Measurements from ENCODE around the gene ACTG1.
"Not testable (repeated sequence)": the region's sequence is repeated elsewhere in the genome, so short reads cannot be mapped to it uniquely, and the experiment has no call there.

The ACTG1 gene

DNA sequence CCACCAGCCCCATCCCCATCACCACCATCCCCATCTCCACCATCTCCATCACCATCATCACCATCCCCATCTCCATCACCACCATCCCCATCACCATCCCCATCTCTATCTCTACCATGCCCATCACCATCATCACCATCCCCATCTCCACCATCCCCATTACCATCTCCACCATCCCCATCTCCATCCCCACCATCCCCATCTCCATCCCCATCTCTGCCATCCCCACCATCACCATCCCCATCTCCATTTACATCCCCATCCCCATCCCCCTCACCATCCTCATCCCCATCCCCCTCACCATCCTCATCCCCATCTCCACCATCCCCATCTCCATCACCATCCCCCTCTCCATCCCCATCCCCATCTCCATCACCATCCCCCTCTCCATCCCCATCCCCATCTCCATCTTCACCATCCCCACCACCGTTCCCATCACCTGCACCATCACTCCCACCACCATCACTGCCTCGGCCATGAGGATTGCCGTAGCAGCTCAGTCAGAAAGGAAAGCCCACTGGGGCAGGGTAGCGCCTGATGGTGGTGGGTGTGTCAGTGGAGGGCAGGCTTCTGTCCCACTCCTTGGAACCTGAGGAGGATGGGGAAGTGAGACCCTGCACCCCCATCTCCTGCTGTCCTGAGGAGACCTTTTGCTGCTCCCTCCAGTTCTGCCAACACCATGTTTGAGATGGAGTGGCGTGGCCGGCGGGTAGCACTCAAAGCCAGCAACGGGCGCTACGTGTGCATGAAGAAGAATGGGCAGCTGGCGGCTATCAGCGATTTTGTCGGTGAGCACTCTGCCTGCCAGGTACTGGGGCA lies 23.1 kb upstream of the ACTG1 start:
- TF ChIP-seq, protein P1, sequence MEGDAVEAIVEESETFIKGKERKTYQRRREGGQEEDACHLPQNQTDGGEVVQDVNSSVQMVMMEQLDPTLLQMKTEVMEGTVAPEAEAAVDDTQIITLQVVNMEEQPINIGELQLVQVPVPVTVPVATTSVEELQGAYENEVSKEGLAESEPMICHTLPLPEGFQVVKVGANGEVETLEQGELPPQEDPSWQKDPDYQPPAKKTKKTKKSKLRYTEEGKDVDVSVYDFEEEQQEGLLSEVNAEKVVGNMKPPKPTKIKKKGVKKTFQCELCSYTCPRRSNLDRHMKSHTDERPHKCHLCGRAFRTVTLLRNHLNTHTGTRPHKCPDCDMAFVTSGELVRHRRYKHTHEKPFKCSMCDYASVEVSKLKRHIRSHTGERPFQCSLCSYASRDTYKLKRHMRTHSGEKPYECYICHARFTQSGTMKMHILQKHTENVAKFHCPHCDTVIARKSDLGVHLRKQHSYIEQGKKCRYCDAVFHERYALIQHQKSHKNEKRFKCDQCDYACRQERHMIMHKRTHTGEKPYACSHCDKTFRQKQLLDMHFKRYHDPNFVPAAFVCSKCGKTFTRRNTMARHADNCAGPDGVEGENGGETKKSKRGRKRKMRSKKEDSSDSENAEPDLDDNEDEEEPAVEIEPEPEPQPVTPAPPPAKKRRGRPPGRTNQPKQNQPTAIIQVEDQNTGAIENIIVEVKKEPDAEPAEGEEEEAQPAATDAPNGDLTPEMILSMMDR (IDR thresholded peaks at IDR 0.05; ENCODE audit: insufficient read depth, low read length, poor library complexity, severe bottlenecking): no peak
- Histone ChIP-seq H3K36me3 (ENCODE audit: control insufficient read depth, insufficient read depth, low read length) (no peaks in the 10 kb centered on the region; the same call in none of the 2 replicates), H3K4me3 (replicated peaks; ENCODE audit: low read depth, low read length) (no peak overlapping the region), H3K27me3 (replicated peaks; ENCODE audit: control insufficient read depth, insufficient read depth, low read length) (no peaks in the 10 kb centered on the region)
- no peak for DNase-seq (ENCODE audit: extremely low read depth, insufficient read length)

DNA sequence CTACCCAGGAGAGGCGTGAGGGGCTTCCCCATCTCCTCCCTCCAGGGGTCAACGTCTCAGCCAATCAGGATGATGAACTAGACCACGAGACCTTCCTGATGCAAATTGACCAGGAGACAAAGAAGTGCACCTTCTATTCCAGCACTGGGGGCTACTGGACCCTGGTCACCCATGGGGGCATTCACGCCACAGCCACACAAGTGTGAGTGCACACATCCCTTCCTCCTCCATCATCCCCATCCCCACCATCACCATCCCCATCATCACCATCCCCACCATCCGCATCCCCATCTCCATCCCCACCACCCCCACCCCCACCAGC lies 22.4 kb upstream of the ACTG1 start:
- Histone ChIP-seq H3K4me3 (replicated peaks; ENCODE audit: low read depth, low read length) (no peak overlapping the region), H3K27me3 (replicated peaks; ENCODE audit: control insufficient read depth, insufficient read depth, low read length) (no peaks in the 10 kb centered on the region), H3K36me3 (ENCODE audit: control insufficient read depth, insufficient read depth, low read length) (no peaks in the 10 kb centered on the region; the same call in 1 of the 2 replicates)
- DNase-seq (ENCODE audit: extremely low read depth, insufficient read length): no peak
- TF ChIP-seq, protein P1 (IDR thresholded peaks at IDR 0.05; ENCODE audit: insufficient read depth, low read length, poor library complexity, severe bottlenecking): no peak

DNA sequence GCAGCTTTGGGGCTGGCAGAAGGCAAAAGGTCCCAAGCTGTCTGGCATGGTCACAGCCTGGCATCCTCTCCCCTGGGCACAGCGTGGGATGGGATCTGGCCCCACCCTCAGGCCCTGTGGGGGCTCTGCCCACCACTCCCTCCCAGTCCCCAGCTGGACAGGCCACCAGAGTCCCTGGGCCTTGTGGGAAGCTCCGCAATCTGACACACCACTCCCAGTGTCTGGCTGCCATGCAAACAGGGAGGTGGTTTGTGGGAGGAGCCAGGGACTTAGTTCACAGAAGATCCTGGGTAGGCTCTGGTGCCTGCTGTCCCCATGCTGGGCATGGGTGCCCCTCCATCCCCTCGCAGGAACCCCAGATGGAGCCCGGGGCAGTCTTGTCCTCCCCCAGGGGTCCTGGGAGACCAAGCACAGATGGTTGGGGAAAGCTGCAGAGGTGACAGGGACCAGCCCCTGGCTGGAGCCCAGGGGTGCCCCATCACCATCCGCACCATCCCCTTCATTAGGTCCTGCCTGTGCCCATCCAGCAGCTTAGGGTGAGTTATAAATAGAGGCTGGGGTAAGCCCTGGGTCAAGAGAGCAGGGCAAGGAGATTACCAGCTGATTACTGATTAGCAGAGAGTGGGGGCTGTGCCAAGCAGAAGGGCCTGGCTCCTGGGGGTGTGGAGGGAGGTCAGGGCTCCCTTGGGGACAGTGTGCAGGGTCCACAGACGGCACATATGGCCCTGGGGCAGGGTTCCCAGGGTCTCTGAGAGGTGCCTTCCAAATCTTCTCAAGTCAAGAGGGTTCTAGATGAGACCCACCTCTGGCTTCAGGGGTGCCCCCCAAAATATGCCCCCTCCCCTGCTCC lies 21.8 kb upstream of the ACTG1 start:
- H3K4me3 ChIP-seq (replicated peaks; ENCODE audit: low read depth, low read length): no peak overlapping the region
- no peaks in the 10 kb centered on the region for H3K27me3 ChIP-seq (replicated peaks; ENCODE audit: control insufficient read depth, insufficient read depth, low read length)
- no peak for DNase-seq (ENCODE audit: extremely low read depth, insufficient read length)
- TF ChIP-seq, protein P1 (IDR thresholded peaks at IDR 0.05; ENCODE audit: insufficient read depth, low read length, poor library complexity, severe bottlenecking): no peak
- no peaks in the 10 kb centered on the region for H3K36me3 ChIP-seq (ENCODE audit: control insufficient read depth, insufficient read depth, low read length)

DNA sequence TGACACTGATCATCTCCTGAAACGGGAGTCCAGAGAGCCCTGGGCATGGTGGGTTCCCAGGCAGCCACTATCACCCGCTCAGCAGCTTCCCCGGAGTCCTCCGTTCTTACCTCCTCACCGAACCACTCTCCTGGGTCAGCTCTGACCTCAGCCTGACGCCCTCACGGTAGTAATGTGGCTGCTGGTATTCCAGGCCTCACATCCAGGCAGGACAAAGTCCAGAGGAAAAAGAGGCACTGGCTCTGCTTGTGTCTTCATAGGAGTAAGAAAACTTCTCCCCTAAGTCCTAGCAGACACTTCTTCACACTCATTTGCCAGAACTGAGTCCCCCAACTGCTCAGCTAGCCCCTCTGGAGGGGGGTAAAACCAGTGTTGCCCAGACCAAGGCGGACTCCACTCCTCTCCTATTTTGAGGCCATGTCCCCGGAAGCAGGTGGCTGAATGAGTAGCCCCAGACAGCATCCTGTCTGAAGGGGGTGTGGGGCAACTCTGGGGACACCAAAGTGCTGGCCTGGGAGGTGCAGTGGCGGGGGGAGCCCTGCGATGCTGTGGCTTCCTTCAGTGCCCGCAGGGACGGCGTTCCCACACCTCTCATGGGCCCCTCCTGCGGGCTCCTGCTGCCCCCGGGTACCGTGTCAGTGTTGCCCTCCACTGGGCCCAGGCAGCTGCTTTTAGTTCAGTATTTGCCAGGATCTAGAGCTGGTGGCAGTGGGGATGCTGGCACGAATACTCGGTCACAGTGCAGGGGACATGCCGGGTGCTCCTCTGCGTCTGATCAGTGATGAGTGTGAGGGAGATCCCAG lies 20.9 kb upstream of the ACTG1 start:
- TF ChIP-seq, protein P1 (IDR thresholded peaks at IDR 0.05; ENCODE audit: insufficient read depth, low read length, poor library complexity, severe bottlenecking): no peak
- no peak for DNase-seq (ENCODE audit: extremely low read depth, insufficient read length)
- no peak overlapping the region for H3K4me3 ChIP-seq (replicated peaks; ENCODE audit: low read depth, low read length)
- no peaks in the 10 kb centered on the region for H3K36me3 ChIP-seq (ENCODE audit: control insufficient read depth, insufficient read depth, low read length)
- no peaks in the 10 kb centered on the region for H3K27me3 ChIP-seq (replicated peaks; ENCODE audit: control insufficient read depth, insufficient read depth, low read length)

DNA sequence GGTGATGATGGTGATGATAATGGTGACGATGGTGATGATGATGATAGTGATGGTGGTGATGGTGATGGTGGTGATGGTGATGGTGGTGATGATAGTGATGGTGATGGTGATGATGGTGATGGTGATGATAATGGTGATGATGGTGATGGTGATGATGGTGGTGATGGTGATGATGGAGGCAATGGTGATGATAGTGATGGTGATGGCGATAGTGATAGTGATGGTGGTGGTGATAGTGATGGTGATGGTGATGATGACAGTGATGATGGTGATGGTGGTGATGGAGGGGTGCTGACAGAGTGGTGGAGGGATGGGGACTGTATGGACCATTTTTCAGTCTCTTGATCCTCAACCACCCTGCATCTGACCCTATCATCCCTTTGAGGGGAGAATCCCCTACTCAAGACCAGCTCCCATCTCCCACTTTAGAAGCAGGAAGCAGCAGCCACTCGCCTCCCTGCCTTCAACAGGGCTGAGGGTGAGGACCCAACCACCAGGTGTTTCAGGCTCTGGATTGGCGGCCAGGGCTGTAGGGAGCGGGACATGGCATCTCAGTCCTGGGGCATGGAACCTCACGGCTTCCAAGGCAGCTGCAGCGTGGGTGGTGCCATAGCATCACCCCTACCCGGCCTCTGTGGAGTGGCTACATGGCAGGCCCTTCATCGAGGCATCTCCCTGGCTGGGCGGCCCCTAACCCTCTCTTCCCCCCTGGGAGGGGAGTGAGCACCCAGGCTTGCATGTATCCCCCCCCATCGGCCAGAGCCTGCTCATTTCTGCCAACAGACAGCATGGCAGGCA lies 20.1 kb upstream of the ACTG1 start:
- Histone ChIP-seq H3K27me3 (replicated peaks; ENCODE audit: control insufficient read depth, insufficient read depth, low read length) (no peaks in the 10 kb centered on the region), H3K36me3 (ENCODE audit: control insufficient read depth, insufficient read depth, low read length) (no peaks in the 10 kb centered on the region), H3K4me3 (replicated peaks; ENCODE audit: low read depth, low read length) (no peak overlapping the region)
- no peak for DNase-seq (ENCODE audit: extremely low read depth, insufficient read length)
- TF ChIP-seq, protein P1 (IDR thresholded peaks at IDR 0.05; ENCODE audit: insufficient read depth, low read length, poor library complexity, severe bottlenecking): no peak

DNA sequence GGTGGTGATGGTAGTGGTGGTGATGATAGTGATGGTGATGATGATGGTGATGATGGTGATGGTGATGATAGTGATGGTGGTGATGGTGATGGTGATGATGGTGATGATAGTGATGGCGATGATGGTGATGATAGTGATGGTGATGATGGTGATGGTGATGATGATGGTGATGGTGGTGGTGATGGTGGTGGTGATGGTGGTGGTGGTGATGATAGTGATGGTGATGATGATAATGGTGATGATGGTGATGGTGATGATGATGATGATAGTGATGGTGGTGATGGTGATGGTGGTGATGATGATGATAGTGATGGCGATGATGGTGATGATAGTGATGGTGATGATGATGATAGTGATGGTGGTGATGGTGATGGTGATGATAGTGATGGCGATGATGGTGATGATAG lies 19.4 kb upstream of the ACTG1 start:
- not testable (repeated sequence) for H3K36me3 ChIP-seq (ENCODE audit: control insufficient read depth, insufficient read depth, low read length); H3K27me3 ChIP-seq (replicated peaks; ENCODE audit: control insufficient read depth, insufficient read depth, low read length); H3K4me3 ChIP-seq (replicated peaks; ENCODE audit: low read depth, low read length); DNase-seq (ENCODE audit: extremely low read depth, insufficient read length)

DNA sequence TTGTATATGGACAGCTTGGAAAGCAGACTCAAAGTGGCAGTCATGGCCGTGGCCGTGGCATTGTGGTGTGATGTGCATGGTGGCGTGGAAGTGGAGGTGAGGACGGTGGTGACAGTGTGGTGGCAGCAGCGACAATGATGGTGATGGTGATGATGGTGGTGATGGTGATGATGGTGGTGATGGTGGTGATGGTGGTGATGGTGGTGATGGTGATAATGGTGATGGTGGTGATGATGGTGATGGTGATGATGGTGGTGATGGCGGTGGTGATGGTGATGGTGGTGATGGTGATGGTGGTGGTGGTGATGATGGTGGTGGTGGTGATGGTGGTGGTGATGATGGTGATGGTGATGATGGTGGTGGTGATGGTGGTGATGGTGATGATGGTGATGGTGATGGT lies 18.4 kb upstream of the ACTG1 start:
- H3K36me3 ChIP-seq (ENCODE audit: control insufficient read depth, insufficient read depth, low read length); H3K4me3 ChIP-seq (replicated peaks; ENCODE audit: low read depth, low read length); H3K27me3 ChIP-seq (replicated peaks; ENCODE audit: control insufficient read depth, insufficient read depth, low read length); DNase-seq (ENCODE audit: extremely low read depth, insufficient read length): not testable (repeated sequence)
